SK-N-DZ (cell line): ENCODE results near the gene NKD2.
"Not testable (repeated sequence)": the region's sequence is repeated elsewhere in the genome, so short reads cannot be mapped to it uniquely, and the experiment has no call there.

Experiments used
- DNase-seq: peaks from one replicate; pipeline ENCODE4 v3.0.0-alpha.2; 2015; ENCODE audit warnings: low spot score

Gene NKD2

GRCh38 chr5:1058083-1058945 is 49.7 kb downstream of the NKD2 start:
- no peak for DNase-seq

DNA sequence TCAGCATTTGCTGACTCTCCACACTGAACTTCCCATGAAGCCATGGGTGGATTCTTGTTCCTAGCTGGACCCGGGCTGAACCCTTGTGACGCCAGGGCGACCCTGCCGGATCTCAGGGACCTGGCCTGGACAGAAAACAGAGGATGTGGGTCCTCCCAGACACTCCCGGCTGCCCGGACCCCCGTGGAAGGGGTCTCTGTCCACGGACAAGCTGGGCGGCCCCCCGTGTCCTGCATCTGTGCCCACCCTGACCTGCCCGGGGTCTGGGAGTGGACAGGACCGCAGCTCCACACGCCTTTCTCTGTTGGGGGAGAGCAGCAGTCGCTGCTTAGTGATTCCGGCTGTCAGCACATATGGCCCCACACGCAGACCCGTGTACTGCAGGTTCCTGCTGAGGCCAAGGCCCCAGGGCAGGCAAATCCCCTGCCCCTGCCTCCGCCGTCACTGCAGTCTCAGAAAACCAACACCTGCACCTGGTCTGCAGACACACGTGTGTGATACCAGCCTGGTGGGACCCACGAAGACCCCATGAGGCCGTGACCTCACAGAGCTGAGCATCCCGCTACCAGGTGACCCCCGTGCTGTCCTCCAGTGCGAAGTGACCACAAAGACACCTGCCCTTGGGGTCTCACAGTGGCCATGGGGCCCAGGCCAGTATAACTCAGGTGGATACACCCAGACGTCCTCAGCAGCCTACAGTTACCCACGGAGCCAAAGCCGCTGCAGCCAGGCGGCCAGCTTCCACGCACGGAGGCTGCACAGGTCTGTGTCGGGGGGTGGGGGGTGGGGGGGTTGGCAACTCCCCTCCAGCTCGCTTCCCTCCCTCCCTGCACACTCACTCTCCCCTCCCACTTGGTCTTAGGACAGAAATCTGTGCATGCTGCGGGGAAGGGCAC is 50.6 kb downstream of the NKD2 start:
- no peak for DNase-seq

- DNase-seq, result no peak
Measured at GRCh38 chr5:1059884-1060263, 51.3 kb downstream of the NKD2 start.

DNA sequence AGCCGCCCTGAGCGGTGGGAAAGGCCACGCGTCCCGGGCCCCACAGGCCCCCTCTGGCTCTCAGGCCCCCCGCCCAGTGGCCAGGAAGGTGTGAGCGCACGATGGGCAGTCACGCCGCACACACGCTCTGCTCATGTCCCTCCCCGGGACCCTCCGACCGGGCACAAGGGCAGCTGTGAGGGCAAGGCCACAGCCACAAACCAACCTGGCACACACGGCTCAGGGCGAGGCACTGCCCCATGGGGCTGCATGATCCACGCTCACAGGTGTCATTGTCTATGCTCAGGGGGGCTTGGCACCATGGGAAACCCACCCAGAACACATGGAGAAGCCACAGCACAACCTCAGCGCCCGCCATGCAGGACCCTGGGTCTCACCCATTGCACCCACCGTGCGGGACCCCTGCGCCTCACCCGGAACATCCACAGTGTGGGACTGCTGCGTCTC is 52.0 kb downstream of the NKD2 start:
- no peak for DNase-seq

GRCh38 chr5:1061292-1061691 is 52.7 kb downstream of the NKD2 start:
- not testable (repeated sequence) for DNase-seq

DNA sequence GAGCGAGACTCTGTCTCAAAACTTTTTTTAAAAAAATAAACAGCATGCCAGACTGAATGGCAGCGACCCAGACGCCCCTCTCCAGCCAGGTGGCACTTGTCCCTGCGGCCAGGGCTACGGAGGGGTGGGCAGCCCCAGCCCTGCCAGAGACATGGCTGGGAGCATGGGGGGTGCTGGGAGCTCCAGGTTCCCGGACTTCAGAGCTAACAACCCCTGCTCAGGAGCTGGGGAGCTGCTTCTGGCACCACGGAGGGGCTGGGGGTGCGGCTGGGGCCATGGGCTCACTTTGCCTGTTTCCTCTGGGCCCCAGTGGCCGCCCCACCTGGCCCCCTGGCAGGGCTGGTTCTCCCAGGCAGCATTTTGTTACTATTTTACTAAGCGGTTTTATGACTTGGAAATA is 53.3 kb downstream of the NKD2 start:
- DNase-seq, result no peak

DNA sequence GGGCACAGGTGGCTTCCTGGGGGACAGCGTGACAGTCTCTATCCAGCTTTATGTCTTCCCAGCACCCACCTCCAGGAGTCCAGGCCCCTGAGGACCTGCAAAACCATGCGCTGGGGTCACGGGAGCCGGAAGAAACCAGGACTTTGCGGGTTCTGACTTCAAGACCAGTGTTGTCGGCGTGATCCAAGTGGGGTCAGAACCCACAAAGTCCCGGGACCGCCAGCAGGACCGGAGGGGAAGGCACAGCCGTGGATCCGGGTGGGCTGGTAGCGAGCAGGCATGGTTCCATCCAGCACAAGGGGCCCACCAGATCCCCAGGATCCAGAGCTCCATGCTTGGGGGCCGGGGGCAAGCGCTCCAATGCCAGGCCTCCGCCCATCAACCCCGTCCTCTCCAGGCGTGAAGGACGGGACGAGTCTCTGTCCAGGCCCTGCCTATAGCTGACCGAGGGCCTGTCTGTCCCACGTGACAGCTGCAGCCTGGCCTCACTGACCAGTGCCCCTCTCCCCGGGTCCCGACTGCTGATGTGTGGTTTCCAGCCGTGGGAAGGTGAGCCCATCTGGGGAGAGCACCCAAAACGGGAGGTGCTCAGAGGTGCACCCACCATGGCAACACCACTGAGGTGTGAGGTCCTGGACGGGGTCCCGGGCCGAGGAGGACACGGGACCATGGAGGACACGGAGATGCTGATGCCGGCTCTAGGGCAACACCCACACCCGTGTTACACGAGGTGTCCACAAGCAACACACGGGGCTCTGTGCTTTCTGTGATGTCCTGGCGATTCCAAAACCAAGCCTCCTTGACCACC is 54.4 kb downstream of the NKD2 start:
- DNase-seq, result no peak

DNA sequence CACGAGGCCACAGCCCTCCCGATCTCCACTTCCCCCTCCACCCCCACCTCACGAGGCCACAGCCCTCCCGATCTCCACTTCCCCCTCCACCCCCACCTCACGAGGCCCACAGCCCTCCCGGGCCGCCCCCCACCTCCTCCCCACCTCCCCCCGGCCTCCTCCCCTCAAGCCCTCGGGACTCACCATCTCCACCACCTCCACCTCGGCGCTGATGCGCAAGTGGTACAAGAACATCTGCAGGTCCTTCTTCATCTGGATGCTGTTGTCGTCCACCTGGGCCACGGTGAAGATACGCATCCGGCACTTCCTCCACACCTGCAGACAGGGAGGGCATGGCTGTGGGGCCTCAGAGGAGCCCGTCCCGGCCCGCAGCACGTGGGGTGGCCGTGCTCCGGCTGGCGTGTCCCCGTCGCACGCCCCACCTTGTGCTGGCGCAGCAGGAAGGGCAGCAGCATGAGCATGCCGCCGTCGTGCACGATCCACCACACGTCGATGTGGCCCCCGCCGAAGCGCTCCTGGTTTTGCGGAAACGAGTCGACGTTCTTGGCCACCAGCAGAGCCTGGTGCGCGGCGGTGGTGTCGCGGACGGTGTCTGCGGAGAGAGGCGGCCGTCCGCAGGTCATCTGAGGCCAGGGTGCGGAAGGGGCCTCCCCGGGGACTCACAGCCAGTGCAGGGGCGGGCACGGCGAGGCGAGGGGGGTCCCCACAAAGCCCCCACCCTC is 55.2 kb downstream of the NKD2 start:
- no peak for DNase-seq

GRCh38 chr5:1064383-1065142 is 56.0 kb downstream of the NKD2 start:
- DNase-seq, result no peak

GRCh38 chr5:1065143-1065750 is 56.6 kb downstream of the NKD2 start:
- DNase-seq, result no peak

DNA sequence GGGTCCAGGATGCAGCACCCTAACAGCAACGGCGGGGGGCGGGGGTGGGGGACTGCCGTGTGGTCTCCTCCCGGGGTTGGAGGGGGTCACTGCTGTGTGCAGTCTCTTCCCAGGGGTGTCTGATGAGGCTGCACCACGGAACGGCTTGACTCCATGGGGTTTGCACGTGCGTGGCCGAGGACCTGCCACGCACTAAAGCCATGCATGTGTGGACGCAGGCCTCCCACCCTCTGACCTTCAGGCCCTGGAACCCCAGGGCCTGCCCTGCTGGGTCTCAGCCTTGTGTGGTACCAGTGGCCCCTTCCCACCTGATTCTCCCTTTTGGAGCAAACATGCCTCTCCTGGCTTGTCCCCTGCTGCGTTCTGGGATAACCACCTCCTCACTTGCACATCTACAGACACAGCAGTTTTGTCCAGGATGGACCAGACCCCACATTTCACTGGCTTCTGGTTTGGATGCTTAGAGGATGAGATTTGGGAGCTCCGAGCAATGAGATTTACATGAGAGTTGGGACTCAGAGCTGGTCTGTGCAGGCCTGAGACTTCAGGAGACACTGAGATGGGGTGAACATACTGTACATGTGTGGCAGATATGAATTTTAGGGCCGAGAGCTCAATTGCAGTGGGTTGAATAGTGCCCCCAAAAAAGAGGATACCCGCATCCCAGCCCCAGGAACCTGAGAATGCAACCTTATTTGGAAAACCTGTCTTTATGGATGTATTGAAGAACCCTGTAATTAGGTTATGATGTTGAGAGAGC is 57.5 kb downstream of the NKD2 start:
- DNase-seq, result no peak

GRCh38 chr5:1066676-1067075 is 58.1 kb downstream of the NKD2 start:
- DNase-seq, result no peak

- DNase-seq, result no peak
Measured at GRCh38 chr5:1067141-1068121, 58.8 kb downstream of the NKD2 start.

DNA sequence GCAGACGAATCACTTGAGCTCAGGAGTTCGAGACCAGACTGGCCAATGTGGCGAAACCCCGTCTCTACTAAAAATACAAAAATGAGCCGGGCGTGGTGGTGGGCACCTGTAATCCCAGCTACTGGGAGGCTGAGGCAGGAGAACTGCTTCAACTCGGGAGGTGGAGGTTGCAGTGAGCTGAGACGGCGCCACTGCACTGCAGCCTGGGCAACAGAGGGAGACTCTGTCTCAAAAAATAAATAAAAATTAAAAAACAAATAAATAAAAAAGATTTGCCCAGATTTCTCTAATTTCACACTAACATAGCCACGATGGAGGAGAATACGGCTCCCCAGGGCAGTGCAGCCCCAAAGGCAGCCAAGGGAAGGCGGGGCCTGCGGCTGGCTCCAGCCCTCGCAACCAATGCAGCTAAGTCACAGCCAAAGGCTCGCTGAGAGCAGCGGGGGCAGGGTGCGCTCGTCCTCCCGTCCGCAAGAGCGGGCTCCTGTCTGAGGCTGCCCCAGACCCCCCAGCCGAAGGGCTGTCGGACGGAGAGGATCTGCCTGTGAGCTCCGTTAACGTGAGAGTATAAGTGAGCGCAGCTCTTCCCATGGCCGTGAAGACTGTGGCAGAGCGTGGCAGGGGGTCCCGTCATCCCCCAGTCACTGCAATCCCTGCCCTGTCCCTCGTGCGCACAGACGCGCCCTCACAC is 59.7 kb downstream of the NKD2 start:
- no peak for DNase-seq

DNA sequence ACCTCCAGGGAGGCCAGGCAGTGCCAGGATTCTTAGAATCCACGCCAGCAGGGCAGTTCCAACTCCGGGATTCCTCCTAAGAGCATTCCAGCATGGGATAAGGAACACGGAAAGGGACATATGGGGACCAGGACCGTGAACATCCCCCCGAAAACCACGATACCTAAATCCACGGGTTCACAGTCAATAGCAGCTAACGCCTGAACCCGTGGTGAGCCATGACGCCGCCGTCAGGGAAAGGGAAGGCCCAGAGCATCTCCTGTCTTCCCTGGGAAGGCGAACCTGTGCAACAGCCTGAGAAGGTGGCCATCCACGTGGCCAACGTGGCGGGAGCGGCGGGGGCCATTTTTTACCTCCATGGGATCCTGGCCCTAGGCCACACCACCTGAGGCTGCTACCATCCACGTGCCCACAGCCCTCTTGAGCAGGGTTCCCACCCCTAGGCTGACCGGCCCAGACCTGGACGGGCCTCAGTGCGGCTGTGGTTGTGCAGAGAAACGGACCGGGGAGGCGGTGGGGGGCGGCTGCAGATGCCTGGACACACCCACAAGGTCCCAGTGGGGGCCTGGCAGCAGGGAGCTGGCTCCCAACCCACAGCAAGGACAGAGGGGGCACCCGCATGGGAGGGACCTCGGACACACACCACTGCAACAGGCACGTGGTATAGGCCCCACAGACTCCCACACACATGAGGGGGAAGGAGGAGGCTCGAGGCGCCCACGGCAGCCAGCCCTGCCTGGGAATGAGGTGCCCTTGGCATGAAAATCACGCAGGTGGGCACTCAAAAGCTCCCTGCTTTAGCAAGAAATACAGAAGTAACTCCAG is 60.5 kb downstream of the NKD2 start:
- no peak for DNase-seq

GRCh38 chr5:1069720-1070088 is 61.1 kb downstream of the NKD2 start:
- no peak for DNase-seq
